Measurements from ENCODE around the gene PDE11A. TPM values are rescaled to one million over a fixed set of nuclear protein-coding genes. Genes with fewer than 3 reads are reported as not detected.

PDE11A gene
- total and polyA plus RNA-seq, 10 donors: 0.02 to 1.2 (median 0.22) TPM; not detected in 3

- DNase-seq: no peak
- Histone ChIP-seq H3K27ac (no peak overlapping the region), H3K4me1 (no peaks in the 10 kb centered on the region), H3K9me3 (no peaks in the 10 kb centered on the region), H3K27me3 (replicated peaks in 1 of 7) (peaks cover 0 to 1% (median 0%) of the 10 kb centered on the region in 7 donors), H3K36me3 (no peaks in the 10 kb centered on the region), H3K4me3 (no peak overlapping the region)
- intact Hi-C loops (cut with DNase I; ENCODE audit: low total_unique reads): no loop called here
- WGBS, 5 donors: 91 to 96% (median 94%) methylated on average over 4 of the region's 4 CpGs
- TF ChIP-seq CTCF (IDR thresholded peaks at IDR 0.05 in 8 of 11, conservative IDR thresholded peaks at IDR 0.05 in 3 of 11): no peak
- no peak for TF ChIP-seq POLR2A (IDR thresholded peaks at IDR 0.05)
- no peak for TF ChIP-seq POLR2AphosphoS5 (IDR thresholded peaks at IDR 0.05)
These were observed 197.9 kb downstream of the PDE11A start for GRCh38 chr2:177874686-177875085.

DNA sequence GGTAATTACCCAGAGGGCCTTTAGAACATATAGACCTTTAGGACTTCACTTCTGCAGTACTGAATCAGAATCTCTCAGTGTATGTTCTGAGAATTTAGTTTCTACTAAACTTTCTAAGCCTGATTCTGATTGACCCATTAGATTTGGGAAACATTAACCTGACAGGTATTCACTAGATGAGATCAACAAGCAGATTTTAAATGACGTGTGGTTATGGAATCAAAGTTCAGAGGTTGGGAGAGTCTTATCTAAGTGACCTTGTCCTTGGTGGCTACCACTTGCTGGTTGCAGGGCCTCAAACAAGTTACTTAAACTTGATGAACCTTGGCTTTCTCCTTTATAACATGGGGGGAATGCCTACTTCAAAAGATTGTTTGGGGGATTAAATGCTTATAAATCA, 198.7 kb downstream of the PDE11A start:
- Histone ChIP-seq H3K9me3 (no peaks in the 10 kb centered on the region), H3K27me3 (replicated peaks in 1 of 7) (no peaks in the 10 kb centered on the region), H3K27ac (no peak overlapping the region), H3K36me3 (no peaks in the 10 kb centered on the region), H3K4me3 (no peak overlapping the region), H3K4me1 (no peaks in the 10 kb centered on the region)
- no peak for DNase-seq
- intact Hi-C loops (cut with DNase I; ENCODE audit: low total_unique reads): no loop called here
- 57 to 88% (median 70%) methylated on average over 1 of the region's 1 CpG for WGBS, 5 donors
- TF ChIP-seq POLR2A (IDR thresholded peaks at IDR 0.05) (no peak), POLR2AphosphoS5 (IDR thresholded peaks at IDR 0.05) (no peak), CTCF (IDR thresholded peaks at IDR 0.05 in 8 of 11, conservative IDR thresholded peaks at IDR 0.05 in 3 of 11) (no peak)

DNA sequence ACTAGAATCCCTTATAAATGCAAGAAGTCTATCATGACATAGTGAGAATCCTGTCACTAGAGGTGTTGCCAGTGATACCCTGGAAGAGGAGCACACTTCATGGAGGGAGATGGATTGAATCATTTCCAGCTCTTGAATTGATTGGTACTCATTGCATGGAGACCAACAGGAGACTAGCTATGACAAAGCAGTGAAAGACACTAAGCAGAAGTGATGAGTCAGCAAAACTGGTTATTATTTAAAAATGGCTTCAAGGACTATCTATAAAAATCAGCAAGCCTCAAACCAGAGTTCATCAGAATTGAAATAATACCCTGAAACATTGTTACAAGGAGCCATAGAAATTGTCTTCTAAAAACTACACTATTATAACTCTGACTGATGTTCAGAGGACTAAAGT, 200.3 kb downstream of the PDE11A start:
- H3K27ac ChIP-seq: no peak overlapping the region
- no peaks in the 10 kb centered on the region for H3K9me3 ChIP-seq
- intact Hi-C loops (cut with DNase I; ENCODE audit: low total_unique reads): no loop called here
- TF ChIP-seq POLR2AphosphoS5 (IDR thresholded peaks at IDR 0.05): no peak
- TF ChIP-seq POLR2A (IDR thresholded peaks at IDR 0.05): no peak
- TF ChIP-seq CTCF (IDR thresholded peaks at IDR 0.05 in 8 of 11, conservative IDR thresholded peaks at IDR 0.05 in 3 of 11): no peak
- H3K36me3 ChIP-seq: no peaks in the 10 kb centered on the region
- H3K27me3 ChIP-seq (replicated peaks in 1 of 7): no peaks in the 10 kb centered on the region
- DNase-seq: no peak
- H3K4me1 ChIP-seq: no peaks in the 10 kb centered on the region
- no peak overlapping the region for H3K4me3 ChIP-seq

GRCh38 chr2:177869912-177870311, 202.7 kb downstream of the PDE11A start:
- no peak for TF ChIP-seq CTCF (IDR thresholded peaks at IDR 0.05 in 8 of 11, conservative IDR thresholded peaks at IDR 0.05 in 3 of 11)
- no peak for TF ChIP-seq POLR2AphosphoS5 (IDR thresholded peaks at IDR 0.05)
- TF ChIP-seq POLR2A (IDR thresholded peaks at IDR 0.05): no peak
- H3K36me3 ChIP-seq: no peaks in the 10 kb centered on the region
- no peaks in the 10 kb centered on the region for H3K4me1 ChIP-seq
- H3K27me3 ChIP-seq (replicated peaks in 1 of 7): no peaks in the 10 kb centered on the region
- 59 to 78% (median 65%) methylated on average over 3 of the region's 3 CpGs for WGBS, 5 donors
- H3K27ac ChIP-seq: no peak overlapping the region
- H3K9me3 ChIP-seq: peaks cover 0 to 3% (median 0%) of the 10 kb centered on the region in 8 donors
- intact Hi-C loops (cut with DNase I; ENCODE audit: low total_unique reads): no loop called here
- H3K4me3 ChIP-seq: no peak overlapping the region
- DNase-seq: no peak
